ENCODE measurements around the gene CIAO2B.

CIAO2B gene

GRCh38 chr16:66919569-66920298, 14.5 kb downstream of the CIAO2B start:
- DNase-seq: no peak

DNA sequence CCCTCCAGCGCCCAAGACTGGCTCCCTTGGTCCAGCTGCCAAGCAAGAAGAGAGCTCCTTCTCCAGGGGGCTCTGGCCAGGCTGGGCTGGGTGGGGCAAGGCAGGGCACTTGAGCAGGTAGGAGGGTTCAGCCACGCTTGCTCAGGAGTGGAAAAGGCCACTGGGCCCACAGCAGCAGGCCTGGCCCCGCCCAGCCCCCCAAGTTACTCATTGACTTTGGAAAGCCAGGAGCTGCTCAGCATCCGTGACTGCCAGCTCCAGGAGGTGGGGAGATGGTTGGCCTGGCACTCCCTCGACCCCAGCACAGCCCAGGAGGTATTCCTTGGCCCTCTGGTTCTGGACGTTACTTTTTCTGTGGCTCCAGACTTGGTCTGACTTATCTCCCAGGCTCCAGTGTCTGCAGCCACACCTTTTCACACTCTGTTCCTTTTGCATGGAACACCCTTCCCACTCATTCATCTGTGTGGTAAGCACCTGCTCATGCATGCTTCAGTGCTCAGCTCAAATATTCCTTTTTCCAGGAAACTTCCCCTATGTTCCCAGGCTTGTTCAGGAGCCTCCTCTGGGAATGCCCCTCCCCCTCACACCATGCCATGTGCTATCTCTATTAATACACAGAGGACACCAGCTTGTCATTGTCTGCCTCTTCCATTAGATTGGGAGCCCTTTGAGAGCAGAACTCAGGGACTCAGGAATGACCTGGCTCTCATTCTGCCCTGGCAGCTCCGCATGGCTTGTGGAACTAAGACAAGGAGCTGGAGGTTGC, 15.2 kb downstream of the CIAO2B start, which contains the start of gene CDH16:
Gene CDH16 (minus strand): TSS at position 83 of the 766 bp plus-strand sequence. CDS start 820 bp downstream, outside the sequence.
- DNase-seq: no peak

DNA sequence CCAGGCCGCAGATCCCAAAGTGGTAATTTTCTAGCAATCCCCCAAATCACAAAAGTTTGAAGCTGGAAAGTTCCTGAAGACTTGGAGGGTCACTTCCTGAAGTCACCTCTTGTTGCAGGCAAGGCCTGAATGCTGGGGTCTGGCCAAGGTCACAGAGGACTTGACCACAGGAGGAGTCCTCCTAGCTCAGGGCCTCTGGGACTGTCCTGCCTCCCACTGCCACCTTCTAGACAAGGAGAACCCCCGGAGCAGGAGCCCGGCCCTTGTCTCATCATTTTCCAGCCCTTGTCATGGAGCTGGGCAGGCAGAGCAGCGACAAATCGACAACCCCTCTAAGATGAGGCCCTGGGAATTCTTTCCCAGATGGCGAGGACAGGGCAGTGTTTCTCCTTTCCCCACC, 15.8 kb downstream of the CIAO2B start:
- no peak for DNase-seq

DNA sequence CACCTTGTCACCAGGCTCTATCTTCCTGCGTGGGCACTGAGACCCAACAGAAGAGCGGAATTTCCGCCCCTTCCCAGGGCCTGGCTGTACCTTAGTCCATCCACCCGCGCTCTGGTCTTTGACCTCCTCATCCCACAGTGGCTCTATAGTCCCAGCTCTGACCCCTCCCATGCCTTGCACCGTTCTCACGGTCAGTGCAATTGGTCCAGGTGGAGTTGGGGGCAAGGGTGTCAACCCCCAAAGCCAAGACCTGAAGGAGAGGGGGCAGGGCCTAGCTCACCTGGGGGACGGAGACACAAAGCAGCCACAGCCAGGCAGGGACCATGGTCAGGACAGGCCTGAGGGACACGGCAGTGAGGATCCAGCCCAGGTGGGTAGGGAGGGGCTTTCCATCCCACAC, 16.5 kb downstream of the CIAO2B start:
- DNase-seq: no peak

DNA sequence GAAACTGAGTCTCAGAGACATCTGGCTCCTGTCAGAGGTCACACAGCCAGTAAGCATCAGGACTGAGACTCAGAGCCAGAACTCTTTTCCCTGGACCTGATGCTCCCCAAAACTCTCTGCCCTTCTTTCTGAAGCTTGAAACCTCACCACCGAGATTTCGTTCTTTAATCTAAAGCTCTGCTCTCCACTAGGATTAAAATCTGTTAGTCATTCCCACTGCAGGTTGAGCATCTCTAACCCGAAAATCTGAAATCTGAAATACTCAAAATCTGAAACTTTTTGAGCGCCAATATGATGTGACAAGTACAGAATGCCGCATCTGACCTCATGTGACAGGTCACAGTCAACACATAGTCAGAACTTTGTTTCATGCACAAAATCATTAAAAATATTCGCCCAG, 17.7 kb downstream of the CIAO2B start:
- no peak for DNase-seq

DNA sequence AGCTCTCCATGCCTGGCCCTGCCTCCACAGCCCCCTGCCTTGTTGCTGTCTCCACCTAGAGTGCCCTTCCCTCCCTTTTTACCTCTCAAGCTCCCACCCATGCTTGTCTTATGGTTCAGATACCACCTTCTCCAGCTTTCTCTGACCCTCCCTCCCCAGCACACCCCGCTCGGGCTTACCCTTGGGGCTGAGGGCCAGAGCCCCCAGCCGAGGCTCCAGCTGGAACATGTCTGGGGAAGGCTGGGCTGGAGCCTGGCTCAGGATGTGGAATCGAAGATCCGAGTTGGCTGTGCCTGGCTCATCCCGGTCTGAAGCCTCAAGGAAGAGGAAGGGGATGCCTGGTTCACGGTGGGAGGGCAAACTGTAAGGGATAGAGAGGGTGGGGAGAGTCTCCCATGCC, 19.2 kb downstream of the CIAO2B start:
- no peak for DNase-seq

- DNase-seq: no peak
Measured at GRCh38 chr16:66914541-66914940, 19.7 kb downstream of the CIAO2B start.

- DNase-seq: no peak
Measured at GRCh38 chr16:66913711-66914110, 20.5 kb downstream of the CIAO2B start.

DNA sequence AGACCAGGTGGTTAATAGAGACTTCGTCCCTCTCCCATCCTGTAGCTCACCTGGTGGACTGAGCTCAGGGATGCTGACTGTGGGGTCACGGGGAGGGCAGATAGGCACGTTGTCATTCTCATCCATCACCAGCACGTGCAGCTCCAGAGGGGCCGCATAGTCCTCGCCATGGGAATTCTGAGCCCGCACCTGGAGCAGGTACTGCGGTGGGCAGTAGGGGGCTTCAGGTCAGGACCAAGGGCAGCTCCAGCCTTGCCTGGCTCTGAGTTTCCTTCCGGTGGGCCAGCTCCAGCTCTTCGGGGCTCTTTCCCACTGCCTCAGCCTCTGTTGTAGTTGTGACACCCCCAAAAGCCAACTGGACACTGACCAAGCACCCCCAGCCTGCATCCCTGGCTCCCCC, 21.1 kb downstream of the CIAO2B start:
- no peak for DNase-seq

DNA sequence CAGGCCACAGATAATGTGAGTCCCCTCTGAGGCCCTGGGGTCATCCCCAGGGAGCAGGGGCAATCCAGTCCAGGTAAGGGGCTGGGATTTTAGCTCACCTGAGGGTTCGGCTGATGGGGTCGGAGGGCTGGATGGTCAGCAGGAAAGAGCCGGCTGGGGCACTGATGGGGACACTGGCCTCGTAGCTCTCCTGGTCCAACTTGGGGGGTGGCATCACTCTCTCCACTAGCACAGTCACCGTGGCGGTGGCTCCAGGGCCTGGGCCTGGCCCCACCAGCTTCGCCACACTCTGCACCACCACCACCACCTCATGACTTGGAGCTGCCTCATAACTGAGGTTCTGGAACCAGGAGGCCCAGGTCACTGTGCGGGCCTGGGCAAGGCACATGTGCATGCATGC, 22.4 kb downstream of the CIAO2B start:
- DNase-seq: no peak

DNA sequence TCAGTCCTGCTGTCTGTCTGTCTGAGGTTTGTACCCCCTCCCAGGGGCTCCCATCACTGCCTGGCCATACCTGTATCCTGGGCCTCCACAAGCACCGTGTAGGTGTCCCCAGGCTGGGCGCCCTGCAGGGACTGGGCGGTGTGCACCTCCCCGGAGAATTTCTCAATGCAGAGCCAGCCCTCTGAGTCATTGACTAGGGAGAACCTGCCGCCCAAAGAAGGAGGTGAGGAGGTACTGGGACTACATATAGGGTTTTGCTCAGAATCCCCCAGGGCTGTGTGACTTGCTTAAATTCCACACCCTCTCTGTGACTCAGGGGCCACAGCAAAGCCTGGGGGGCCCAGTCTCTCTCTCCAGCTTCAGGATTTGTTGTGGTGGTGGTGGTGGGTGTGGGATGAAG, 23.1 kb downstream of the CIAO2B start:
- no peak for DNase-seq

DNA sequence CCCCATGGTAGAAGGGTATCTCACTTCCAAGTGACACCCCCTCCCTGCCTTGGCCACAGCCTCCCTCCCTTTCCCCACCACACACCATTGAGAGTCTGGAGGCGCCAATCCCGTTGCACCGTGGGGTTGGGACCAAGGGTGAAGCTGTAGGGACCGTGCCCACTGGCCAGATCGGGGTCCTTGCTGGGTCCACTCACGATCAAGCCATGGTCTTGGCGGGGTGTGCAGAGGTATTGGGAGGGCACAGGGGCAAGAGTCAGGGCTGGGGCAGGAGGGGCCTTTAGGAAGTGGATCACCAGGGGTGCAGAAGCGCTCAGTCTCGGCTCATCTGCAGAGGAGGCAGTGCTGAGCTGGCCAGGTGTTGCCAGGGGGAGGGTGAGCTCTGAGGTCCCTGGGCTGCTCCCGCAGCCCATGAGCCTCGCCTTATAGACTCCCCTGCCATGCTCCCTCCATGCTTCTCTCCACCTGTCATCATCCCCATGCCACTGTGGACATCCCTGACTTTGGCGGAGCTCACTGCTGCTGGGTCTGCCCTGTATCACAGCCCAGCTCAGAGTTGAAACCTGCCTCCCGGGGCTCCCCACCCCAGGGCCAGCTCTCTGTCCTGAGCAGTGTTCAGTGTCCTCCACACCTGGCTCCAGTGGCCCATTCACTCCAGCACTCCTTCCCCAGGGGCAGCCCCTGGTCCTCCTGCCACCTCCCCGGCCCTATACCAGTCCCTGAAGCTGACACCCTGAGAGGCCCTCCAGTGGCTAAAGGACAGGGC, 23.8 kb downstream of the CIAO2B start:
- no peak for DNase-seq

DNA sequence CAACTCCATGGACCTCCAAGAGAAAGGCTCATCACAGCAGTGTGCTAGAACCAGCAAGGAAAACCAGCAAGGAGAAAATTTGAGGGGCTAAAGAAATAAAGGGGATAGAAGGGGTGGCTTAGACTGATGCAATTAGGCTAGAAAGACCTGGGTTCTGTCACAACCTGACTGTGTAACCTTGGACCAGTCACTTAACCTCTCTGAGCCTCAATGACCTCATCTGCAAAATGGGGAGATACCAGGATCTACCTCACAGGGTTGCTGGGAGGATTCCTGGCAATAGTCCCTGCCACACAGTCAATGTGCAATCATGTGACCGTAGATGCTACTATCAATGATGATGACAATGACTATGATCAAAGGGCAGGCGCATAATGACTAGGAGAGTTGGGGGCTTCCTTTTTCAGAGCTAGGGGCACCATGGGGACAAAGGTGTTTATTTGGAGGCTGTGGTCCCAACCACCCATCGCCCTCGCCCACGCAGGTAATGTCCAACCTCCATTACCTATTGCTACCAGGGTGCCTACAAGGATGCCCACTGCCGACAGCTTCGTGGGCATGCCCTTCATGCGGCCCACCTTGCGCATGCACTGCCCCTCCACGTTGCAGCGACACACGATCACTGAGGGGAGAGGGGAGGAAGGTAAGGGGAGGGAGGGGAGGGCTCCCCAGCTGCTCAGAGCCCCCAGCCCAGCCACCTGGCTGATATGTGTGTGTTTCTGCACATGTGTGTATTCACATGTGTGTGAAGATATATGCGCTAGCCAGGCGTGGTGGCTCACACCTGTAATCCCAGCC, 25.2 kb downstream of the CIAO2B start:
- no peak for DNase-seq

GRCh38 chr16:66908116-66908515, 26.1 kb downstream of the CIAO2B start:
- no peak for DNase-seq

- DNase-seq: no peak
Measured at GRCh38 chr16:66906916-66907836, 27.0 kb downstream of the CIAO2B start.

- DNase-seq: no peak
Measured at GRCh38 chr16:66905633-66906539, 28.3 kb downstream of the CIAO2B start.

- no peak for DNase-seq
Measured at GRCh38 chr16:66904846-66905632, 29.2 kb downstream of the CIAO2B start.

DNA sequence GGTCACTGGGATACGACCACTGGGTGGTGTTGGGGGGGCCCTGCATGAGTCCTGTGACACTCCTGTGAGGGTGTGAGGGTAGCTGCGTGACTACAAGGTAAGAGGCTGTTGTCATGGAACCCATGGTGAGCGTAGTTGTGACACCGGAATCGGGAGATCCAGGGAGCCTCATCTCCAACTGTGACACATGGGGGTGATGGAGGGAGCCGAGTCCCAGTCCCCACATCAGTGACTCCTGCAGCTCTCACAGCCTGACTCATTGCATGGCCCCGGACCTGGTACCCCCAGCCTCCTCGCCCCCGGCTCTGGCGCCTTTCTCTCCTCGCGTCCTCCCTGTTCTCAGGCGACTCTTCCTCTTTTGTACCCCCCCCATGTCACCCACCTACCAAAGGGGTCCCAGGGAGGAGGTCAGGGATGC, 29.8 kb downstream of the CIAO2B start:
- DNase-seq: no peak

- DNase-seq: no peak
Measured at GRCh38 chr16:66903544-66904427, 30.4 kb downstream of the CIAO2B start.
